HG02938 (cell line): ENCODE measurements around the gene SPATC1L.
"Not testable (repeated sequence)": the region's sequence is repeated elsewhere in the genome, so short reads cannot be mapped to it uniquely, and the experiment has no call there.

Source experiments
- ATAC-seq: cut with Tn5 transposase; IDR thresholded peaks from one replicate; pipeline ENCODE4 v1.9.1; 2021; ENCODE audit warnings: mild to moderate bottlenecking, moderate library complexity; ENCODE audit not compliant: unreplicated experiment

Gene SPATC1L

DNA sequence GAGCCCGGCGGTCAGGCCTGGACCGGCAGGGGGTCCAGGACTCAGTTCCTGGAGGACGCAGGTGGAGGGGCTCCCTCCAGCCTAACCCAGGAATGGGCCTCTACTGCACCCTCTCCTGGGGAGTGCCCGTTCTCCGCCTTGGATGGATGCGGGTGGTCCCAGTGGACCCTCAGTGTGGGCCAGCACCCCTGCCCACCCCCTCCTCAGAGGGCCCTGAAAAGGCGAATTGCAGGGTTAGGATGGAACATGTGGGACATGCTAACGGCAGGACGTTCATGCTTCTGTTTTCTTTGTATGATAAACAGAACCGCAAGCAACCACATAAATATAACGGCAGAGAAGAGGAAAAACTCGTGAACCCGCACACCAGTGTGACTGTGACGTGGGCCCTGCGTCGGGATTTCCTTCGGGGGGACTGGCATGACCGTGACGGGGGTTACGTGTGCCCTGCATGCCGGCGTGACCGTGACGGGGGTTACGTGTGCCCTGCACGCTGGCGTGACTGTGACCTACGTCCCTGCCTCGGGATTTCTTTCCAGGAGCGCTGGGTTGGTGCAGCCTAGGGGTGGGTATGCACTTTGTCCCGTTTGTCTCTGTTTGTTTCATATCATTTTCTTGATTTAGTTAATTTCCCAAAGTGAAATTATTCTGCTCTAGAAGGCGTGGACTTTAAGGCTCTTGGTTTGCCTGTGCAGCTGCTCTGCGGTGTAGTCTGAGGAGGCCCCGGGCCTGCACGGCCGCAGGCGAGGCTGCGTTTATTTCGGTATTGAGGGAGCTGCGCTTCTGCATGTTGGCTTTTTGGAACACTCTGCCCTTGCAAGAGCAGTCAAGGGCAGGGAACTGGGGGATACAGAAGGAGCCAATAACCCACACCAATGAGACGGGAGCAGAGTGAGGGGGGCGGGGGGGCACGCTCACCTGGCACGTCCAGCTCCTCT, 32.0 kb downstream of the SPATC1L start:
- no peak for ATAC-seq

DNA sequence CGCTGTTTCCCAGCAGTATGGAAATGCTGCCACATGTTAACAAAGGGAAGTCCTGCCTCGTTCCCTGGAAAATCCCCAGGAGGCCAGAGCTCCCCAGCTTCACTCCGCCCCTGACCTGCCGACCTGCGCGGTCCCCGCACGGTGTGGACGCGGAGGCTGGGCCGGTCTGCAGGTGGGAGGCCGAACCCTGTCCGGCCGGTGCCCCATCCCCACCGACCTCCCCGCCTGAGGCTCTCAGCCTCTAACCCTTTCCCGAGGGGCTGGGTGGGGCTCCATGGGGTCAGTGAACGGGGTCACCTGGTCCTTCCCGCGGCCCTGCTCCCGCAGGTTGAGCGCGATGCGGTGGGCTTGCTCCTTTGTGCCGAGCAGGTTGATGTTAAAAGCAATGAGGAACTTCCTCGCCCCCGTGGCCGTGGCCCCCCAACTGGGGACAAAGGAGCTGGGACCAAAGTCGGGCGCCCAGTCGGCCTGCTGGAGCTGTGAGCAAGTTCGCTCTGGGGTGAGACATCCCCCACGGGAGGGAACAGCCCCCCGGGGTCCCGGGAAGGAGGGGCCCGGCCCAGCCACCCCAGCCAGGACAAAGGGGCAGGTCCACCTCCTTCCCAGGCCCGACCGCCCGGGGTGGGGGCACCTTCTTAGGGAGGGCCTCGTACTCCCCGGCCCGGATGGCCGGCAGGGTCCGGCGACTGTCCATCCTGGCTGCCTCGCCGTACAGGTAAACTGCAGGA, 32.8 kb downstream of the SPATC1L start:
- ATAC-seq = no peak

DNA sequence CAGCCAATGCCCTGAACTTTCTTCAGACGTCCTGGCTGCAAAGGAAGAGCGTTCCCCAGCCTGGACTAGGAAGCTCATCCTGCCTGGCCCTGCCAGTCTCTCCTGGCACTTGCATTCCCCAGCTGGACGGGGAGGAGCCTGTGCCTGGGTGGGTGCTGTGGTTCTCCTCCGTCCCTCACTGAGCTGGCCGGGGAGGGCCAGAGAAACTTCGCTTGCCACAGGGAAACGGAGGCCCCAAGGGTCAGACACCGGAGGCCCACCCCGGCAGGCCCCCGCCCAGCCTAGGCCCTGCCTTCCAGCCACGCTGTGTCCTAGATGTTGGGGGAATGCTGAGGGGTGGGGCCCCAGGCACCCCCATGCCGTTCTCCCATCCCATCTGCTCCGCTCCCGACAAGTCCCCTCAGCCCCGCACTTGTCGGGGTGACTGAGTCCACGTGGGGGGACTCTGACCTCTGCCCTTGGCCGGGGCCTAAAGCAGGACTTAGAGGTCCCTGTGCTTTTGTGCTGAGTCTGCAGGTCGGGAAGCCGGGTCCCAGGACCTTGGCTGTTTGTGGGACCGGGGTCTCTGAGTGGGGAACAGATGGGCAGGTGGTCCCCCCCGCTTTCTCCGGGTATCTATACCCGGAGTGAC, 33.7 kb downstream of the SPATC1L start:
- no peak for ATAC-seq

DNA sequence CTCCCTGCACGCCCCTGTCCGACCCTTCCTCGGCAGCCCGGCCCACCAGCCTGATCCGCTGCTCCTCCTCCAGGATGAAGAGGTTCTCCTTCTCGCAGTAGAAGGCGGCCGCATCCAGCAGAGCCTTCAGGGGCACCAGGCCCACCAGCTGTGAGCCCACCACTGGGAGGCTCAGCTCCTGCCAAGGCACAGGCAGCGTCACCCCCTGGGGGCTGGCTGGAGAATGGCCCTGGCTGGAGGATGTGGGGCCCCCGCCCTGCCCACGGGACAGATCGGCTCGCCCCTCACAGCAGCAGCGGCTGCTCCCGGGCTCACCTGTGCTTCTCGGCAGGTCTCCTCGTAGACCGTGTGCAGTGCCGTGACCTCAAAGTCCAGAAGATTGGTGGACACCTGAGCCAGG, 34.2 kb downstream of the SPATC1L start:
- ATAC-seq = no peak

DNA sequence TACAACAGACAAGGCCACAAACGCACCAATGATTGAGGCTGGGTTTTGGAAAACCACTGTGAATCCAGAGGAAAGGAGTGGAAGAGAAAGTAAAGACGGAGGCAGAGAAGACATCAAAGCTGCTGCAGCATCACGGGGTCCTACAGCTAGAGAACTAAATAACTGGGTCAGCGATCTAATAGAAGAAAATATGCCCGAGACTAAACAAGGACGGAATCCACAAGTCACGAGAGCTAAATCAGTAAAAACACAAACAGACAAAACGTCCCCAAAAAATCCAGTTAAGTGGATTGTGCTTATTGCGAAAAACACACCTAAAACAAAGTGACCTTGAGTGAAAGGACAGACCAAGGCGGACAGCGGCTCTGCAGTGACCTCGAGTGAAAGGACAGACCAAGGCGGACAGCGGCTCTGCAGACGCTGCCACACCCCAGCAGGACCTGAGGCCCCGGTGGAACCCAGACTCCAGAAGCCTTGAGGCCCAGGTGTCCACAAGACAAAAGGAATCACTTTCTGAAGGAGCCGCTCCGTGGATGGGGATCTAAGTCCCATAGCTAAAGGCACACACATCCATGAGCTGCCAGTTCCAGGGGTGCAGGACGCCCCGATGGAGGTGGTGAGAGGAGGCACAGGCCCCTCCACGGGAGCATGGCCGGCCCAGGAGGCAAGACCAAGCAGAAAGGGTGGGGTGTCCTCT, 34.9 kb downstream of the SPATC1L start:
- ATAC-seq = no peak

DNA sequence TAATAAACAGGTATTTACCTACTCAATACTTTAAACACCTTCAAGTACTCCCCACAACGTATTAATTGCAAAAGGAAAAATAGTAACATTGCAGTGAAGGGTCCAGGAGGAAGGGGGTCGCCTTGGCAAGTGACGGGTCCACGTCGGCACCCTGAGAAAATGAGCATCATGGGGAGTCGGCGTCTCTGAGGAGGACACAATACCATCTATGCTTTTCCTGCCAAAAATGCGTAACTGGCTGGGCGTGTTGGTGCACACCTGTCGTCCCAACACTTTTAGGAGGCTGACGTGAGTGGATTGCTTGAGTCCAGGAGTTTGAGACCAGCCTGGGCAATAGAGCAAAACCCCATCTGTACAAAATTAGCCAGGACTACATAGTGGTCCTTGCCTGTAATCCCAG, 36.2 kb downstream of the SPATC1L start:
- no peak for ATAC-seq

DNA sequence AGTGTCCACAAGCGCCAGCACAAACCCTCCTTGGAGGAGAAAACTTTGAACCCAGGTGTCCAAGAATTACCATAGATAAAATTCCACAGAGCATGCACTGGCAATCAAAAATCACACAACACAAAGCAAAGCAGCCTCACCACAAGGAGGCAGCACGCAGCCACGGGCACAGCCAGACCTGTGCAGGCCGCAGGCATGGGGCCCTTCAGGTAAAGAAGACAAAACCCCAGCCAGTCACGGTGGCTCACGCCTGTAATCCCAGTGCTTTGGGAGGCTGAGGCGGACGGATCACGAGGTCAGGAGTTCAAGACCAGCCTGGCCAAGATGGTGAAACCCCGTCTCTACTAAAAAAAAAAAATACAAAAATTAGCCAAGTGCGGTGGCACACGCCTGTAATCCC, 36.8 kb downstream of the SPATC1L start:
- ATAC-seq = not testable (repeated sequence)

DNA sequence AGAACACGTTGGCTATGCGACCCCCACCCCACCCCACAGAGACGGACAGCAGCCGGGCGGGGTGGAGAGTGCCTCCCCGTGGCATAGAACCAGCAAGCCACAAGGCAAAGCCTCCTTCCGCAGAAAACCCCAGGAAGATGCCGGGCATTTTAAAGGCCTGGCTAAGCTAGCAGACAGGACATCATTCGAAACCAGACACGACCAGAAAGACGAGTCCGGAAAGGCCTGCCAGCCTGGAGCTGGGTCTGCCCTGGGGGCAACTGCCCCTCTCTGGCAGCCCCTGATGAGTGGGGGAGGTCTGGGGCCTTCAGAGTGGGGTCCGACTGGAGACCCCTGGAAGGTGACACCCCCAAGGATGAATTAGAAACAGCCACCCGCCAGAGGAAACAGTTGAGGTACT, 37.4 kb downstream of the SPATC1L start:
- ATAC-seq = no peak

DNA sequence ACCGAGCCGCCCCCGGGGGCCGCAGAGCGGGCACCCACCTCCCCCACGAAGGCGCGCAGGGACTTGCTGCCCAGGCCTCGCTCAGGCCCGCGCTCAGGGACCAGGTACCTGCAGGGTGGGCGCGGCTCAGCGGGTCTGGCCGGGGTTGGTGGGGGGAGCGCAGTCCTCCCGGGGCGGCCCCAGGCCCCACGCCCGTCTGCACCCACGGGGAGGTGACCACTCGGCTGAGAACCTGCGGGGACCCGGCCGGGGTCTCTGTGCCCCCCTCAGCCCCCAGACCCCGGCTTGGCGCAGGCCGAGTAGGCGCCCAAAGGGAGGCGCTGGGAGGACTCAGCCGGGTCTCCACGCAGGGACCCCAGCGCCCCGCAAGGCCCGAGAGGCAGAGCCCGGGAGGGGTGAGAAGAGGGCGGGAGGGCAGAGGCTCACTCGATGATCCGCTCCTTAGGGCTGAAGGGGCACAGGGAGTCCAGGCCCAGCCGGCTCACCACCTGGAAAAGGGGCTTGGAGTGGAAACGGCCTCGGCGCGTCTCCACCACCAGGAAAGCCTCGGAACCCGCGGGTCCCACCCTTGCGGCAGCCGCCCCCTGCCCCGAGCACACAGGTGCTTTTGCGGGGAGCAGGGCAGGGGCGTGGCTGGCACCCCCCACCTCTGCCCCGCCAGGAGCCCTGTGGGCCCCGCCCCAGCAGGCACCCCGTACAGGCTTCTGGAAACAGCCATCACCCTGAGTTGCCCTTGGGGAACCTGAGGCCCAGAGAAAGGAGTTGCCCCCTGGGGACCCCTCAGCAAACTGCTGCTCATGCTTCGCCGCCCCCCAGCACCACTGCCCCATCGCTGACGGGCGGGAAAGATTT, 38.2 kb downstream of the SPATC1L start:
- ATAC-seq = no peak

DNA sequence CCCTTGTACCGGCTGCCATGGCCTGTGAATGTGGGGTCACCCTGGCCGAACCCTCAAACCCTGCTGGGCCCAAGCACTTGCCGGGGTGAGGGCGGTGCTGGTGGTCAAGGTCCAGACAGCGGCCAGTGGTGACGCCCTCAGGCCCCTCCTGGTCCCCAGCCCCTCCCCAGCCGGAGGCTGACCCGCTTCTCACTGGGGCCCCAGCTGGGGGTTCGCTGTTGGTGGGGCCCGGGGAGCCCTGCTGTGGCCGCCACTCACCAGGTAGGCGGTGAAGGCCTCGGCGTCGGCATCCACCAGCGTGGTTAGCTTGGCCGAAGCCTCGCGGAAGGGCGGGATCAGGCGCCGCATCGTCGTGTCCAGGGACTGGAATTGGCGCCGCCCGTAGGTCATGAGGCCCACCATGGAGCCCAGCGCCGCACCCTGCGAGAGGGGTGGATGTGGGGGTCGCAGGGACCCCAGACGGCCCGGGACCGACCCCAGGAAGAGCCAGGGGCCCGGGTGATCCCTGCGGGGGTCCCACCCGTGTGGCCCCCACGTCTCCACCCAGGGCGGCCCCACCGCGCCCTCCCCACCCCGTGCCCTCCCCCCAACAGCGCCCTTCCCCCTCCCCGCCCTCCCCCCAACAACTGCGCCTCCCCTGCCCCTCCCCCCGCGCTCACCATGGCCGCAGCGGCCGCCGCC, 39.0 kb downstream of the SPATC1L start:
- ATAC-seq = no peak

DNA sequence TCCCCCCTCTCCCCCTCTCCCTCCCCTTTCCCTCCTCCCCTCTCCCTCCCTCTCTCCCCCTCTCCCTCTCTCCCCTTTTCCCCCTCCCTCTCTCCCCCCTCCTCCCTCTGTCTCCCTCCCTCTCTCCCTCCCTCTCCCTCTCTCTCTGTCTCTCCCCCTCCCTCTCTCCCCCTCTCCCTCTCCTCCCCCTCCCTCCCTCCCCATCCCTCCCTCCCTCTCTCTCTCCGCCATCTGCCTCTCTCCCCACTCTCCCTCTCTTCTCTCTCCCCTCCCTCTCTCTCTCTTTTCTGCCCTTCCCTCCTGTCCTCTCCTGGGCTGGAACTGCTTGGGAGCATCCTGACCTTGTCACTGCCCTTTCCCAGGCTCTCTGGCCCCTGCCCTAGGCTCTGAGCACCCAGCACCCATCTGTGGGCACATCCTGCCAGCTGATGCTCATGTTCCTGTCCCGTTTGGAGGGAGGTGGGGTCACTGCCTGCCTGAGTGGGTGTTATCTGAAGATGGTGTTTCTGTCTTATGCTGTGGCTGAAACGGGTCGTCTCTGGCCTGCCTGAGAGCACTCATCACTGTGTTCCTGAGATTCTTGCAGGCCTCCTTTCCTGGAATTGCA, 39.7 kb downstream of the SPATC1L start:
- no peak for ATAC-seq

DNA sequence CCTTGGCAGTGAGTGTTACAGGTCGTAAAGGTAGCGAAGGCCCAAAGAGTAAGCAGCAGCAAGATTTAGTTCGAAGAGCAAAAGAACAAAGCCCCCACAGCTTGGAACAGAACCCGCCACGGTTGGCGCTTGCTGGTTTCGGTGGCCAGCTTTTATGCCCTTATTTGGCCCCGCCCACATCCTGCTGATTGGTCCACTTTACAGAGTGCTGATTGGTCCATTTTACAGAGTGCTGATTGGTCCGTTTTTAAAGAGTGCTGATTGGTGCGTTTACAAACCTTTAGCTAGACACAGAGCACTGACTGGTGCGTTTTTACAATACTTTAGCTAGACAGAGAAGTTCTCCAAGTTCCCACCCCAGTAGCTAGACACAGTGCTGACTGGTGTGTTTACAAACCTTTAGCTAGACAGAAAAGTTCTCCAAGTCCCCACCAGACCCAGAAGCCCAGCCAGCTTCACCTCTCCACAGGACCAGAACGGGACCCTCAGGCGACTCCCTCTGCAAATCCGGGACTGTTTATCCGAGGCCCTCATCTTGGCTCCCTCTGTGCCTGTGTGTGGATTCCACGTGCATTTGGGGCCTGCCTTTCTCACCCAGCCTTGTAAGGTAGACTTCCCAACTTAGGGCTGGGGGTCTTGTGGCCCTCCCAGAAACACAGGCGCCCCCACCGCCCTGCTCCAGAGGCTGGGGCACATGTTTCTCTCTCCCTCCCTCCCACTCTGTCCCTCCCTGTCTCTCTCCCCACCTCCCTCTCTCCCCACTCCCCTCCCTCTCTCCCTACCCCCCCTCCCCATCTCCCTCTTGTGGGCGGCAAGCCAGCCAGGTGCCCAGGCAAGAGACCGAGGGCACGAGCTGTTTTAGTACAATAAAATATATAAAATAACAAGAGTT, 41.4 kb downstream of the SPATC1L start:
- ATAC-seq = no peak

DNA sequence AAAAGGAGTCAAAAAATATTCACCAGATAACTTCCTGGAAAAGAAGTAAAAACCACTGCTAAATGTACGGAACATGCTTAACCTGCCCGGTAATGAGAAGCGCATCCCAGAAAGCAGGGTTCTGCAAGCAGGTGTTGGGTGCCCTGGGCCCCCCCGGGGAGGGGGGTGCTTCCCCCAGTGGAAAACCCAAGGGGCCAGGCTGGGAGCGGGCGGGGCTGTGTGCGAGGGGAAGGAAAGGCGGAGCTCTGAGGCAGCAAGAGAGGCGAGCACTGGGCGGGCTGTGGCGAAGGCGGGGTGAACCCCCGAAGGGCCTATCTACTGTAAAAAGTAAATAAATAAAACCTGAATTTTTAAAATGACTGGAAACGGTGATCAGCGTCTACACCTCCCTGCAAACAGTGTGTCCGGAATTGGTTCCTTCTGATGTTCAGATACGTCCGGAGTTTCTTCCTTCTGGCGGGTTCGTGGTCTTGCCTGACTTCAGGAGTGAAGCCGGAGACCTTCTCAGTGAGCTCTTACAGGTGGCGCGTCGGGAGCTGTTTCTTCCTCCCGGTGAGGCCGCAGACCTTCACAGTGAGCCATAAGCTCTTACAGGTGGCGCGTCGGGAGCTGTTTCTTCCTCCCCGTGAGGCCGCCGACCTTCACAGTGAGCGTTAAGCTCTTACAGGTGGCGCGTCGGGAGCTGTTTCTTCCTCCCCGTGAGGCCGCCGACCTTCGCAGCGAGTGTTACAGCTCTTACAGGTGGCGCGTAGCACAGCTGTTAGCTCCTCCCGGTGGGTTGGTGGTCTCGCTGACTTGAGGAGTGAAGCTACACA, 42.3 kb downstream of the SPATC1L start:
- ATAC-seq = no peak

DNA sequence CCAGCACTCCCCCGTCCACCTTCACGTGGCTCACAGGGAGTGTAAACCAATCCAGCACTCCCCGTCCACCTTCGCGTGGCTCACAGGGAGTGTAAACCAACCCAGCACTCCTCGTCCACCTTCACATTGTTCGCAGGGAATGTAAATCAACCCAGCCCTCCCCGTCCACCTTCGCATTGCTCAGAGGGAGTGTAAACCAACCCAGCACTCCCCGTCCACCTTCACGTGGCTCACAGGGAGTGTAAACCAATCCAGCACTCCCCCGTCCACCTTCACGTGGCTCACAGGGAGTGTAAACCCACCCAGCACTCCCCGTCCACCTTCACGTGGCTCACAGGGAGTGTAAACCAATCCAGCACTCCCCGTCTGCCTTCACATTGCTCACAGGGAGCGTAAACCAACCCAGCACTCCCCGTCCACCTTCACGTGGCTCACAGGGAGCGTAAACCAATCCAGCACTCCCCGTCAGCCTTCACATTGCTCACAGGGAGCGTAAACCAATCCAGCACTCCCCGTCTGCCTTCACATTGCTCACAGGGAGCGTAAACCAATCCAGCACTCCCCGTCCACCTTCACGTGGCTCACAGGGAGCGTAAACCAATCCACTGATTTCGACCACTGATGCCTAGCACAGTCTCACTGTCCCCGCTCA, 43.8 kb downstream of the SPATC1L start:
- ATAC-seq = not testable (repeated sequence)

DNA sequence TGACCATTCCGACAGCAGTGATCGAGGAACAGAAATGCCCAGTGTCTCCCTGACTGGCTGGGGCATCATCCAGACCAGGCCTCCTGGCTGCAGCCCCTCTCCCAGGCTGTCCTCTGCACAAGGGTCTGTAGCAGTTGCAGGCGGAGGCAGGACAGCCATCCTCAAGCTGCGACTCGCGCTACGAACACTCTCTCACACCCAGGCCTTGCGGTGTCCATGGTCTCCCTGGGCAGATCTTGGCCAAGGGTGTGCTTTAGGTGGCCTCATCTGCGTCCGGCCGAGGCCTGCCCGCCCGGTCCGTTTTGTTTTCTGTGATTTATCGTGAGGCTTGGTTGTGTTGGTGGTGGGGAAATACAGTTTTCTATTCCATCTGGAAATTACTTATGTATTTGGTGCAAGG, 44.6 kb downstream of the SPATC1L start:
- ATAC-seq = no peak

DNA sequence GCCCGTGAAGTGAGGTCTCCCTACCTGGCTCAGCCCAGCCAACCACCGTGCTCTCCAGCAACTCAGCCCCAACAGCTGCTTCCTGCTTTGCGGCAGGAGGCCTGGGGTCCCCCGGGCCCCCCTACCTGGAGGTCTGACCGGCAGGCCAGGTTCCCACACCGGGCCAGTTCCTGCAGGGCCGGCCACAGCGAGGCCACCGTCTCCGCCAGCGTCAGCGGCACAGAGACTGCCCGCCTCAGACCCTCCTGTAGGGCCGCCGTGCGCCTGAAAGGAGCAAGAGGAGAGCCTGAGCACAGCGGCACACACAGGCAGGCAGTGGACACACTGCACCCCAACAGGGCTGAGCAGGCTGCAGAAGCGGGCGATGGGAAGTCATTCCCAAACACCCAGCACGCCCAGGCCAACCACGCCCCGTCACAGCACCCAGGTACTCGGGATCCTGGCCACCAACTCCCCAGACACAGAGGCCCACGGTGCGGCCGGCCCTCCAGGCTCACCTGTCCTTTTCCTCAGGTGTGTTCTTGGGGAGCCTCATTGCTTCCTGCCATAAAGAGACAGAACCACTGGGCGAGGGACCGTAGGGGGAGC, 45.8 kb downstream of the SPATC1L start:
- ATAC-seq = no peak
